ENCODE measurements around the gene MAP3K5.
A peak's percentile ranks its signal among the peaks of the same experiment; 100 is the strongest.
"Not testable (repeated sequence)": the region's sequence is repeated elsewhere in the genome, so short reads cannot be mapped to it uniquely, and the experiment has no call there.

MAP3K5 gene

DNA sequence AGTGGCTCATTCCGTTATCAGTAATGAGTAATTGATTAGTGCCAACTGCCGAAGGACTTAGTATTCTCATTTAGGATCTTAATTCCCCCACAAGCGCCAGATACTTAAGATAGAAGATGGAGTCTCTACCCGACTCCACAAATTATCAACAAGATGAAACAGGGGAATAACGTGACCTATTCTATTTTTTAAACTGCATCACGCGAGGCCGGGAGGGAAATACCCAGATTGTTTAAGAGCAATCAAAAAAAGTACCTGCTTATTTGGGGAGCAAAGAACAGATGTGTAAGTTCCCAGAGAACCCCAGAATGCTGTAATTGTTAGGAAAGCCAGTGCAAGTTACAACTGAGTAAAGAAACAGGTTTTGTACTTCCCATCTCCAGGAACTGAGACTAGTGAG is 1.1 kb upstream of the MAP3K5 start:
- no peak for DNase-seq (ENCODE audit: low spot score)

DNA sequence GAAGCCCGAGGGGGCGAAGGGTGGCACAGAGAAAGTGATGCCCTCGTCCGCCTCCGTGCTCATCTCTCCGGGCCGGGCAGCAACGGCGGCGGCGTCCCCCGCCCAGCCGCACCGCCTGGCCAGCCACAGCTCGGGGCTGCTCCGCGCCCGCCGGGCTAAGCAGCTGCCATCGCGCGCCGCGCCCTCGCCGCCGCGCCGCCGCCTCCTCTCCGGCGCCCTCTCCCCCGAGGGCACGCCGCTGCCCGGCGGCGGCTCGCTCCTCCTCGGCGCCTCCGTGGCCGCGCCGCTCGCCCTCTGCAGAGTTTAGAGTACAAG is 225 bp downstream of the MAP3K5 start:
- no peak for DNase-seq (ENCODE audit: low spot score)

DNA sequence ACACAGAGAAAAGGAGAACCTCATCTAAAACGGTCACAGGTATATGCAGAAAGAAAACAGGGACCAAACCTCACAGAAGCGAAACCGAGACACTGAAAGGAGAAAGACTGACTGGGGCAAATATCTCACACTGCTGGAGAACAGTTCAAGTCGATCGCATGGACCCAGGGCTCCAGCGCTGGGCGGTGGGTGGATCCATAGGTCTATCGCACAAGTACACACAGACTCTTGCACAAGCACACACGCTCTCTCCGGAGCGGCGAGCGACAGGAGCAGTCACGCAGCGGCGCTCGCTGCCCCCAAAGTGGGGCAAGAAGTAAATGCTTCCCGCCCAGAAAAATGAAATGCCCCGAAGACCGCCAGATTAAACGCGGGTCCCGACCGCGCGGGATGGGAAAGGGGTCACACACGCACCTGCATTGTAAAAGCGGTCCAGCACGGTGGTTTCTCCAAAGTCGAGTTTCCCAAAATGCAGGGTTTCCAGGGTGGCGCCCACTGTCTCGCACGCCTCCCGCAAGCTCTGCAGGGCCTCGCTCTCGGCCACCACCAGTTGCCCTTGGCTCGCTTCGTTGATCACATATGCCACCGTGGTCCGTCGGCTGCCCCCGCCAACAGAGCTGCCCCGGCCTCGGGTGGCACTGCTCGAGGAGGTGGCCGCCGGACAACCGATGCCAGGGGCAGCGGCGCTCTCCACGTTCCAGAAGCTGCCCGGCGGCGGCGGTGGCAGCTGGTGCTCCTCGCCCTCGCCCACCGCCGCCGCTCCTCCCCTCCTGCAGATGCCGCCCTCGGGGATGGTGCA is 782 bp downstream of the MAP3K5 start:
- DNase-seq (ENCODE audit: low spot score), result peak; percentile 54

DNA sequence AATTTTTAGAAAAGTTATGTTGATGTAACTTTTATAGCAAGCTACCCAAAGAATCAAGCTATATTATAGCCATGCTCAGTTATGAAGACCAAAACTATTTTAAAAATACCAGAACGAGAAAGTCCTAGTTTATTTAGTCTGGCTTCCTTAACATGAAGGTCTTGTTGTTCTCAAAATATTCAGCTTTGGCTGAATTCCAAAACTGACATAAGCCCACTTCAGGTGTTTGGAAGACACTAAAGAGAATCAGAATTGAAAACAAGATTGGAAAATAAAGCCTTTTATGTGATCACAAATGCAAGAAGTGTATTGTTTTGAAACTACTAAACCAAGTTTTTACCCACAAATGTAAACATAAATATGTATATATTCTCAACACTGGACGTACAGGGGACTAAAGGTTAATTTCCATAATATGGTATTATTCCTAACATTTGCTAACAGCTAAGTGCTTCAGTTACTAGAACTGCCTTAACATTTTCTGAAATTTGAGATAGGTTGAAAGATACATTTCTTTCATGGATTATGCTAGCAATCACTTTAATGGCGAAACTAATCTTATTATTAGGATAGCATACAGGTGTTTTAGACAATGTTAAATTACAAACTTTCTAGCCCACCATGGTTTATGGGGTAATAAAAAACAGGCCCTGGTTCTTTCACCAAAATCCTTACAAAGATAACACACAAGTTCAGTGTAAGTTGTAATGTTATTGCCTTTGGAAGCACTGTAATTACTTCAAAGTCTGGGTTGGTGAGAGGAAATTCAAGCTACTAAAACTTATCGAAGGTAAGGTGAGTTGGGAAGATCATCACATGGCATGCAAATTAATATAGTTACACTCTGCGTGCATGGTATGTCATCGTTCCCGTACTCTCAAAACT is 1.6 kb downstream of the MAP3K5 start:
- DNase-seq (ENCODE audit: low spot score), result no peak

DNA sequence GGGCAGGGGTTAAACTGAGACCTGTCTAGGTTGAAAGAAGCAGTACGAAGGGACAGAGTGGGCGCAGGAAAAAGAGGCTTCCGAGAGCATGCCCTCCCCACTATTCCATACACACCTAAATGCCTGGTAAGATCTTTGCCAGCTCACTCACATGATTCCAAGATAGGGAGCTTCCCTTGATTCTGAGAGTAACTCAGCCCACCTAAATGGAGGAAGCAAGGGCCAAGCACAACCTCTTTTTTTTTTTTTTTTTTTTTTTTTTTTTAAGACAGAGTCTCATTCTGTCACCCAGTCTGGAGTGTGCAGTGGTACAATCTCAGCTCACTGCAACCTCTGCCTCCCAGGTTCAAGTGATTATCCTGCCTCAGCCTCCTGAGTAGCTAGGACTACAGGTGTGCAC is 2.8 kb downstream of the MAP3K5 start:
- DNase-seq (ENCODE audit: low spot score), result not testable (repeated sequence)

DNA sequence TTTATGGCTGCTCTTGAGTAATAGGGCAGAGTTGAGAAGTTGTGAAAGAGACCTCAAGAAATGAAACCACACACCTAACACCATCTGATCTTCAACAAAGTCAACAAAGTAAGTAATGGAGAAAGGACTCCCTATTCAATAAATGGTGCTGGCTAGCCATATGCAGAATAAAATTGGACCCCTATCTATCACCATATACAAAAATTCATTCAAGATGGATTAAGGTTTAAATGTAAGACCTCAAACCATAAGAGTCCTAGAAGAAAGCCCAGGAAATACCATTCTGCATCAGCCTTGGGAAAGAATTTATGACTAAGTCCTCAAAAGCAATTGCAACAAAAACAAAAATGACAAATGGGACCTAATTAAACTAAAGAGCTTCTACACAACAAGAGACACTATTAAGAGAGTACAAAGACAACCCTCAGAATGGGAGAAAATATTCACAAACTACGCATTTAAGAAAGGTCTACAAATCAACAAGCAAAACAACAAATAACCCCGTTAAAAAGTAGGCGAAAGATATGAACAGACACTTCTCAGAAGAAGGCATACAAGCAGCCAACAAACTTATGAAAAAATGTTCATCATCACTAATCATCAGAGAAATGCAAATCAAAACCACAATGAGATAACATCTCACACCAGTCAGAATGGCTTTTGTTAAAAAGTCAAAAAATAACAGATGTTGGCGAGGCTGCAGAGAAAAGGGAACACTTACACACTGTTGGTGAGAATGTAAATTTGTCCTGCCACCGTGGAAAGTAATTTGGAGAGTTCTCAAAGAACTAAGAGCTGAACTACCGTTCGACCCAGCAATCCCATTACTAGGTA is 4.0 kb downstream of the MAP3K5 start:
- no peak for DNase-seq (ENCODE audit: low spot score)

DNA sequence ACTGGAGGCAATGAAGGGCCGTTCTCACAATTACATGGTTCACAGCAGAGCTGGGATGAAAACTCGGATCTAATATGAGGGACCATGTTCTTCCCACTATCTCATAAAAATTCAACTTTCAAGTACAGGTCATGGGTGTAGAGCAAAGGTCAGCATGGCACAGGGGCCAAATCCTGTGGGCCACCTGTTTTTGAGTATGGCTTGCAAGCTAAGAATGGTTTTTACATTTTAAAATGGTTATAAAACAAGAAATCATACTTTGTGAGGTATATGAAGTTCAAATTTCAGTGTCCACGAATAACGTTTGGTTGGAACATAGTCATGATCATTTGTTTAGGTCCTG is 4.6 kb downstream of the MAP3K5 start:
- DNase-seq (ENCODE audit: low spot score), result no peak

DNA sequence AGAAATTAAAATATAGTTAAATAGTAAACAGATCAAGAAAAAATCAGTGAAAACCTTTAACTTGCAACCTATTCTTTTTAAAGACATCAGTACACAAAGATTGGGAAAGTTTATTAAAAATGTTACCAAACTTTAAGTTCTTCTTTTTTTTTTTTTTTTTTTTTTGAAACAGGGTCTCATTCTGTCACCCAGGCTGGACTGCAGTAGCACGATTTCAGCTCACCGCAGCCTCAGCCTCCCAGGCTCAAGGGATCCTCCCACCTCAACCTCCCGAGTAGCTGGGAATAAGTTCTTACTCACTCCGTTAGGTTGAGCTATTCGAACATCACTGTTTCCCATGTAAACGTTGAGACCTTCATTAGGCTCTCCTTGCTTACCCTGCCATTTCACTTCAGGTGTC is 5.6 kb downstream of the MAP3K5 start:
- no peak for DNase-seq (ENCODE audit: low spot score)

DNA sequence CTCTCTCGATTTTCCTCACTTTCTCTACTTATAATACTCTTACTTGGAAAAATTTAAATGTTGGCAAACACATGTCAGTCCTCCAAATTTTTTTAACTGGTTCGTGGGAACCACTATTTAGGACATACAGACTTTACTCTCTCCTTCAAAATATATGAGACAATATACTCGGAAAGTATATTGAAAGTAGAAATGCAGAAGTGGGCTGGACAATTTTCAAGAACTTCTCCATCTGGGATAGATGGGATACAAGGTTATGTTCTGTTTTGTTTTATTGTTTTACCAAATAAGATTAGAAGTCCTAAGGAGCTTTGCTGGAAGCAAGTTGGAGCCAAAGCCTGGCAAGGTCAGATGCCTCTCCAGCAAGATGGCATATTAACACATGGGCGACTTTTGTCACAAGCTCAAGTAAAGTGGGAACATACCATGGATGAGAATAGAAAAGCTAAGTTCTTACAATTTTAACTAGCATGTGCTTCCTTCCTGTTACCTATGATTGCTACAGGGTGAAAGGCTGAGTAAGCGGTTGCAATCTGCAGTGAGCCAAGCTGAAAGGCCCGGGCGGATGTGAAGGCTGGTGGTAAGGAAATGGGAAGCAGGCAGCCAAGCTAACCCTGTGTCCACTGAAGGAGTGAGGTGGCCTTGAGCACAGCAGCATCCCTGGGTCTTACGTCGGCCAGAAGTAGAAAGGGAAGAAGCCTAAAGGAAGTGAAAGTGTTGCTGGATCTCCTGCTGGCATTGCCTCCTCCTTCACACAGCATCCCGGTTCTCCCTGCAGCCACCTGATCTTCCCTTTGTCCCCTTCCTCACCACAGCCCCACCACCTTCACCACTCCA is 7.1 kb downstream of the MAP3K5 start:
- DNase-seq (ENCODE audit: low spot score), result no peak

DNA sequence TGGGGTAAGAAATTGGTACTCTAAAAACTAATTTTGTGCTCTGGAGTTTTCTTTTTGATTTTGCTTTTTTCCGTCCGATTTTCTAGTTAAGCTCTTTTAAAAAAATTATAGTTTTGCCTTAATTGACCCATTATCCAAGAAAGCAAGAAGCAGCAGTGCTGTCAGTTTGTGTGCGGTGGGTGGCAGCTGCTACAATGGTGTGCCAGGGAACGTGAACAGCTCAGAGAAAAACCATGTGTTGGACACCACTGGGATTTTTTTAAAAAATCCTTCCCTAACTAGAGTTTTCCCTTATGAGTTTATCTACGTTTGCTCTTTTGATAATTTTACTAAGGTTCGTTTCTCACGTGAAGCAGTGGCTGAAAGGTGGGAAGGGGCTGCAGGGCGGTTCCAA is 8.0 kb downstream of the MAP3K5 start:
- DNase-seq (ENCODE audit: low spot score), result no peak

DNA sequence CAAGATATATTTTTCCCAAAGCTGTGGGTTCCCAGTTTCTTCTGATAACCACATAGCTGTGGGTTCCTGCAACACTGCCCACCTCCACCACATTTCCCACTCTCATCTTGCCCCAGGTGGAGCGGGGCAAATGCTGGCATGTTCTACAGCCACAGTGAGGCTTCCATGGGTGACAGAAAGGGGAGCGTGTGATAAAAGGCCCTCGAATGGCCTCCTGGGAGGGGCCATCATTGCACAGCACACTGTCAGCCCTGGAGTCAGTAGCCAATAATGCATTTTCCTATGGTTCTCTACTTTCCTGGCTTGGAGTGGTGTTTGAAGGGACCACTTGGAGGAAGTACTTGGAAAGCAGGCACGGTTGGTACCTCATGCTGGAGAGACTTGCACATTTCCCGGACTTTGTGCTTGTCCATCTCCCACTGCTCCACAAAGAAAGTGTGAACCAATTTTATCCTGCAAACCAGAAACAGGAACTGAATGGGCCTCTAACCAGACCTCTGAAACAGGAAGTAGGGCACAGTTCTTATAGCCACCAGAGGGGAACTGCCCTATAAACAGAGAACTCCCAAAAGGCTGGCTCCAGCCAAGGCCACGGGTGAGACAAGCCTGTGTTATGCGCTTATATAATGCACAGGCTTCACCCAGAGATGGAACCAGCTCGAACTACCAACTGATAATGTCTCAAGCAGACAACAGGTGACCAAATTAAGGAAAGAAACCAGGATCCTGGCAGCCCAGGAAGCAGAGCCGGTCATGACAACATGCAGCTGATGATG is 8.6 kb downstream of the MAP3K5 start:
- no peak for DNase-seq (ENCODE audit: low spot score)

DNA sequence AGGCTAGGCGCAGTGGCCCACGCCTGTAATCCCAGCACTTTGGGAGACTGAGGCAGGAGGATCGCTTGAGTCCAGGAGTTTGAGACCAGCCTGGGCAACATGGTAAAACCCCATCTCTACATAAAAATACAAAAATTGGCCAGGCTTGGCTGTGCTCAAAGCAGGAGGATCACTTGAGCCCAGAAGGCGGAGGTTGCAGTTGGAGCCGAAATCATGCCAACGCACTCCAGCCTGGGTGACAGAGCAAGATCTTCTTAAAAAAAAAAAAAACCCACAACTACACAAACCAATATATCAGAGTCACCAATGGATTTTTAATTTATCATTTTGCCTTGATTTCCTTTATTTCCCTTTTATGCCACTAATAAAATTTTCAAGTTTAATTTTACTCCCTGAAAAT is 9.3 kb downstream of the MAP3K5 start:
- no peak for DNase-seq (ENCODE audit: low spot score)

DNA sequence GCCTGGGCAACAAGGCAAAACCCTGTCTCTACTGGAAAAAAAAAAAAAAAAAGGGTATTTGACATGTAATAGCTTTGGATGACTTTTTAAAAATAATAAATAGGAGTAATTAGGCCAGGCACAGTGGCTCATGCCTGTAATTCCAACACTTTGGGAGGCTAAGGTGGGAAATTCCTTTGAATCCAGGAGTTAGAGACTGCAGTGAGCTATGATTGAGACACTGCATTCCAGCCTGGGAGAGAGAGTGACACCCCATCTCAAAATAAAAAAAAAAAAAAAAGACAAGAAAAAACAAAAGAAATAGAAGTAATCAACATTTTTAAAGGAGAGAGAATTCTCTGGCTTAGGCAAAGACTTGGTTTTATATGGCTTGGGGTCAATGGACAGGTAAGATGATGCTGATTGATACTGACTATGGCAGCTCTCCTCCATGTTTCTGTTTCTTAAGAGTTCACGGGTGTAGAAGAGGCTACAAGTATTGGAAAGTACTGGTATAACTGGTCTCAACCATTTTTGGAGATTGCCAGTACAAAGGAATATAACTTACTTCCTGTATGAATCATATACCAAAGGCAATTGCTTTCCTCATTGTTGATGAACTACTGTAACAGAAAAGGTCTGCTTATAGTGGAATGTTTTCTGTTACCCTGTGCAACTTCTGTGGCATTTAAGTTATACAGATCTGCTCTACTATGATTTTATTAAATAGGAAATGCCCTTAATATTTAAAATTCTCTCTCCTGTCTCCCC is 10.1 kb downstream of the MAP3K5 start:
- no peak for DNase-seq (ENCODE audit: low spot score)

DNA sequence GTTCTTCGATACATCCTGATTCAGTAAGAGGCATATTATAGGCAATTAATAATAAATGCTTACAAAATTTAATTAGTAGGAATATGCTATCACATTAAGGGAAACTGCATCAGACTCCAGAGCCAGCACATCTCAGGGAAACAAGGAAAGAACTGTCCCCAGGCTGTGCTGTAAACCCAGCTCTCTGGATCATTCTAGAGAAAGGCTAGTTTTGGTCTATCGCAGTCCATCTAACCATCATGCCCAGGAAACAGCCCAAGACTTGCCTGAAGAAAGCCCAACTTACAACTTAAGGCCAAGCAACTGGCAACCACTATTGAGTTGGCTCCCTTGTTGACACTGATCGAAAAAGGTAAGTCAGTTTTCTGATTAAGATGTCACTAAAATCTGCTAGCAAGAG is 11.3 kb downstream of the MAP3K5 start:
- DNase-seq (ENCODE audit: low spot score), result no peak

DNA sequence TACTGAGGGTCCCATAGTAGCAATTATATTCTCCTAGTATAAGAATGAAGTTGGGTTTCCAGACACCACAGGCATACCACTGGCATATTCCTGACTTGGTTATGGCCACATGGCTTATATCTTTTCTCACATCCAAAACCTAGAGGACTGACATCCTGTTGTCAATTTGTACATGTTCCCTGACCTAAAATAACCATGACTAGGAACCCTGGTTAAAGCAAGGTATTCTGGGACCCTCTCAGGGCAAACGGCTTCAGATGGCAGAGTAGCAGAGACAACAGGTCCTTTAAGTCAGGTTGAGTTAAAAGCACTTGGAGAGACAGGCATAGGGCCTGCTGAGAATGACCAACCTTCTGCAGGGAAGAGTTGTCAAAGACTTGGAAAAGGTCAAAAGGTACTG is 12.6 kb downstream of the MAP3K5 start:
- DNase-seq (ENCODE audit: low spot score), result no peak

DNA sequence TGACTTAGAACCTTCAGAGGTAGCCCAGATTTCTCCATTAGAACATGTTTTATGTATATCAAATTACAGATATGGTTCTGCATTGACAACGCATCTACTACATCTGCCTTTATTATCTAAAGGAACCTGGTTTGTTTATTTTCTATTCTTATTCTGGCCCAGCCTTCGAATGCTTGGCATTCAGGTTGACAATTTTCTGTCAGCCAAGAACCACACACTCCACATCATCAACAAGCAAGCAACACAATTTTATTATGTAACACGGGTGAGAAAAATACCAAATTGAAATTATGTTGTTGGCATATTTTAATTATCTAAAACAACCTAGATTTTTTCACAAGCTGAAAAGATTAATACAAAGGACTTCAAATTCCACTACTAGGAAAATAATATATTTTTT is 14.6 kb downstream of the MAP3K5 start:
- no peak for DNase-seq (ENCODE audit: low spot score)

DNA sequence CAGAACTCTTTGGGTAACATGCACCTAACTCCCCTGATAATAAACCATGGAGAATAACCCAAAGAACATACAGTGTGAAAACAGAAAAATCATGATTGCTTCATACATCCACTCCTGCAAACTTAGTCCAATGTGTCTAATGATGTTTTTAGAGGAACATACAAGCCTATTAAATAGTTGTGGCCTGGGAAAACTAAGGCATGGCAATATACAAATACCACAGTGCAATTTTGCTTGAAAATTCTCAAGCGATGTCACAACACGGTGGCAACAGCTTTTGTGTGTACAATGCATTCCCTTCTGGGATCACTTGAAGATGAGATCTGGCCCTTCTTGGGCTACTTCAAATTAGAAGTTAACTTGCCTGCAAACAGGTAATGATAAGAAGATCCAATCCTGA is 16.7 kb downstream of the MAP3K5 start:
- no peak for DNase-seq (ENCODE audit: low spot score)

DNA sequence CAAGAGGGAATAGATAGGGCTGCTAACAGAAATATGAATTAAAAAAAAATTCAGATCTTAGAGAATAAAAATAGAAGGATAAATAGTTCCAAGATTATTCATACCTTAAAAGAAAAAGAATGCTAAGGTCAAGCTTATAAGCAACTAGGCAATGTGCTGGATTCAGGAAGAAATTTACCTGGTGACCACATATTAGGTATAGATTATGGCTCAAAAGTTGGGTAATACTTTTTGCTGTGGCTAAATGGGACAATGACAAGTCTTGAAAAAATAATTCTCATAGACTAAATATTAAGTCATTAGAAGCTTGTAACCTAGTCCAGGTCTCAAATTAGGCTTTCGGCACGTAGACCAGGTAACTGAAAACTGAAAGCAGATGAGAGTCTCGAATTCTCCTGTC is 17.2 kb downstream of the MAP3K5 start:
- DNase-seq (ENCODE audit: low spot score), result no peak

DNA sequence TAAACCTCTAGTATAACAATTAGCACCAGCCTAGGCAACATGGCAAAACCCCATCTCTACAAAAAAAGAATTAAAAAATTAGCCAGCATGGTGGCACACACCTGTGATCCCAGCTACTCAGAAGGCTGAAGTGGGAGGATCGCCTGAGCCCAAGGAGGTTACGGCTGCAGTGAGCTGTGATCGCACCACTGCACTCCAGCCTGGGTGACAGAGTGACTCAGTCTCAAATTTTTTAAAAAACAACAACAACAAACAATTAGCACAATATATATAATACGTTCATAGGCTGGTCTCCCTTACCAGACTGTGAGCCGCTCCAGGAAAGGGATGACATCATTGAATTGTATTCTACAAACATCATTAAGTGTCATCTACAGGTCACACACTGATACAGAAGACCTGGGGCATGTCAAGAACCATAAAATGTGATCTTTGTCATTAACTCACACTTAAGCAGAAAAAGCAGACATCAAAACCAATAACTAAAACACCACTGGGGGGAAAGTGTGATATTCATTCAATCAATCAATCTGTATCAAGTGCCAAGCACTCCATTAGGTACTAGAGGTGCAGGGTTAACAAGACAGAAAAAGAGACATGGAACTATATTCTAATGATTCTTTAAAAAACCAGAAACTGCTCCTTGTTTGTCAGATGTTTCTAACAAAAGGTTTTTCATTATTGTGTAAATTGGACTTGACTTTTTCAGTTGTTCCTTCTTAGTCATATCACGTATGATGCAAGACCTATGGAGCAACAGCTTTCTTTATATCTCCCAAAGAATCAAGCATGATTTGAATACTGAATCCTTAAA is 17.8 kb downstream of the MAP3K5 start:
- no peak for DNase-seq (ENCODE audit: low spot score)

DNA sequence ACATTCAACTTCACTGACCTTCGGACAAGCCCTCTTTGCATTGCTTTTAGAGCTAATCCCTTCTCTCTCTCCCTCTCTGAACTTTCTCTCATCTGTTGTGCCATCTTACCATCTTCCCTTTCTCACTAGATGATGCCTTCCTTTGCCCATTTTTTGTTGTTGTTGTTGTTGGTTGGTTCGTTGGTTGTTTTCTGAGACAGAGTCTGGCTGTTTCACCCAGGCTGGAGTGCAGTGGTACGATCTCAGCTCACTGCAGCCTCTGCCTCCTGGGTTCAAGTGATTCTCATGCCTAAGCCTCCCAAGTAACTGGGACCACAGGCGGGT is 18.8 kb downstream of the MAP3K5 start:
- DNase-seq (ENCODE audit: low spot score), result no peak
